Activated T-helper 1 cell treated with Interleukin-2 at 50 U/mL for 16 hours (primary cell): Measurements from ENCODE around the gene BTAF1.
"Not testable (repeated sequence)": the region's sequence is repeated elsewhere in the genome, so short reads cannot be mapped to it uniquely, and the experiment has no call there.

Experiments
- DNase-seq: peaks from one replicate; pipeline ENCODE4 v3.0.0-alpha.2; 2020; ENCODE audit warnings: low read depth

The BTAF1 gene

DNA sequence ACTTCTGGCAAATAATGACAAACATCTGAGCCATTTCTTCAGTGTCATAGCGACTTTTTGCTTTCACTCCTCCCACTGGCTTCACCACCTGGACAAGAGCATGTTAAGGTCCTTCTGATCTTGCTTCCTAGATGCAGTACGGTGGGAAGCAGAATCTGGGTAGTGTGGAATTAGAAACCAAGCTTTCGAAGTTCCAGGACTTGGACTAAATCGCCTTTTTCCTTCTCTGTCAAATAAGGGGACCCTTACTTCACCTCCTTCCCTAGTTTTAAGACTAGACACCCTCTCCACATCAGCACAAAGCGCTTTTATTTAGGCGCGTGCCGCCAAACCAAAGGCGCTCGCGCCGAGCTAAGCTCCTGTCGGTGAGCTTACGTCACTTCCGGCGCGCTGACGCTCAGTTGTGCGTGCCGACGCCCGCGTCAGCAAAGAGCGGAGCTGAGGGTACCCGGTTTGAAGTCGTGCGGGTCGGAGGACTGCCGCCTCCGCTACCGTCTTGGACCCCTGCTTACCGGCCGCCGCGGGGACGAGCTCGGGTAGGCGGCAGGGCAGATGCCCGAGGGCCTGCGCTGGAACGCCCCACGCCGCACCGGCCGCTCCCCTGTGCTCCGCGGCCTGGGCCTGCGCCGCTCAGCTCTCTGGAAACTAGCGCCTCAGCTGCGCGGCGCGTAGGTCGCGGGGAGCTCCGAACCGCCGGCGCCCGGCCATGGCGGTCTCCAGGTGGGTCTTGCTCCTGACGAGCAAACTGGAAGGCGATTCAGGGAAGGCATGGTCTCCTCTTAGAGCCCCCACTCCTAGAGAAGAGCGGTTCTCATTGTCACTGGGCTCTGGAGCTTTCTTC lies at the start of gene BTAF1:
Gene BTAF1, plus strand, starts transcription at position 400 of the 841 bp plus-strand sequence. Its CDS starts 307 bp downstream, at position 707.
- peak; percentile 85 for DNase-seq

DNA sequence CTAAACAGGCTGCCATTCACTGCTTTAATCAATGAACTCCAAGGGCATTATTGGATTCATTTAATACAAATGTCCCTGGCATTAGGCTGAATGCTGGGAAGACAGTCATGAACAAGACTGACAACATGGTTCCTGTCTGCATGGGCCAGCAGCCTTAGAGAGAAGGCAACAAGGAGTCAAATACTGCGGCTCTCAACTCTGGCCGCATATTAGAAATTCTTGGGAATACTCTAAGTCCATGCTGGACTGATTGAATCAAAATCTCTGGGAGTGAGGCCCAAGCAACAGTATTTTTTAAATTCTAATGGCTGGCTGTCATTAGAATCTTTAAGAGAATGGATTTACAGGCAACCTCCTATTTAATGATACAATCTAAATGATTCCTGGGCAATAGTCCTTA lies 48.4 kb upstream of the BTAF1 start:
- no peak for DNase-seq

DNA sequence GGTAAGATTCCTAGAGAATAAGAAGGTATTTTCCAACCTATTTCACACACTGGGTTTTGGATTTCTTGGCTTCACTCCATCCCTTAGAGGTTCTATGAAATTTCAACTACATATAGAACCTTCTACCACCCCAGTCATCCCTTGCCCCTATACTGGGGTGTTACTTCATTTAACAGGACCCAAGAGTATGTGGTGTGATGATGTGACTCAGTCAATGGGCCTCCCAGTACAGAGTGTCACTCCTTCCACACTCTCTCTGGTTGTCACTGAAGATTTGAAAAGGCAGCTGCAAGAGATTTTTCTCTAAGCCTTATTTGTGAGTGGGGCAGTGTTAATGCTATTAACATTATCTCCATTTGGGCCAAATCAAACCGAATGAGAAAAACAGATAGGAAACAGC lies 47.8 kb upstream of the BTAF1 start:
- no peak for DNase-seq

DNA sequence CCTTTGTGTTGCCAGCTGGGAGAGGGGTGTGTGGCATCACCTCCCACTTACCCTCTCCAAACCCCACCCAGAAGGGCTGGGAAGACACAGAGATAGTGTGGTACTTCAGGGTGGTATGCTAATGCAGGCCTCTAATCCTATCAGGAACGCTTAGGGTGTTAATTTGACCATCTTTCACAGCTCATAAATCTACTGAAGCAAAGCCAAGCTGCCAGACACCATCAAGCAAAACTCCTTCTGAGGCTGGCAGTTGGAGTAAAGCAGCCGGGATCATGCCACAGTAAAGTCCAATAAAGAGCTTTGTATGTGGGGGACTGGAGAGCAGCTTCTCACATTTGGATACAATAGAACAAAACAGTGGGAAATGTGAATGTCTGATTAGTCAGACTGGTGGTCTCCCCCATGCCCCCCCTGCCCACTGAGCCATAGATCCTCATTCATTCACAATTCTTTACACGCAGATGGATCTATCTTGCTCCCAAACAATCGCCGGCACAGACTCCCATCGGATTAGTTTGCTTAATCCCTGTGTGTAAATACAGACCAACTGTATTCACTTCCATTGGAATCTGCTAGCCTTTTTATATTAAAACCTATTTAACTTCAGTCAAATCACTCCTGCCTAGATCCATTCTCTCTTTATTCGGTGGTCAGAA lies 43.9 kb upstream of the BTAF1 start:
- DNase-seq: no peak

DNA sequence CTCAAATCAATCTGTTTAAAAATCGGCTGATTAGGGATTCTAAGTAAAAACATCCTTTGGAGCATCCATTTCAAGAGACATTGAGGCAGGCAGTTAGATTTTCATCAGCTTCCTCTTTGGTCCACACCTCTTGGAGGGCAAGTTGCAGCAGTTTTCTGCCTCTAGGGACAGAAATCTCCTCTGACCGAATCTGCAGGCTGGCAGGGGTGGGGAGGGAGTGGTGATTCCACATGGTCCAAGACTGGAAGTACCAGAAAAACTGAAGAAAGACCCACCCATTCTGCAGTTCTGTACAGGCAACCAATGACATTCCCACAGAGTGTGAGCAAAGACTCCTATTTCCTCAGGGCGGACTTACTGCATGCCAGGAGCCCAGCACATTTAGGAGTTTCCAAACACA lies 43.3 kb upstream of the BTAF1 start:
- DNase-seq: no peak

DNA sequence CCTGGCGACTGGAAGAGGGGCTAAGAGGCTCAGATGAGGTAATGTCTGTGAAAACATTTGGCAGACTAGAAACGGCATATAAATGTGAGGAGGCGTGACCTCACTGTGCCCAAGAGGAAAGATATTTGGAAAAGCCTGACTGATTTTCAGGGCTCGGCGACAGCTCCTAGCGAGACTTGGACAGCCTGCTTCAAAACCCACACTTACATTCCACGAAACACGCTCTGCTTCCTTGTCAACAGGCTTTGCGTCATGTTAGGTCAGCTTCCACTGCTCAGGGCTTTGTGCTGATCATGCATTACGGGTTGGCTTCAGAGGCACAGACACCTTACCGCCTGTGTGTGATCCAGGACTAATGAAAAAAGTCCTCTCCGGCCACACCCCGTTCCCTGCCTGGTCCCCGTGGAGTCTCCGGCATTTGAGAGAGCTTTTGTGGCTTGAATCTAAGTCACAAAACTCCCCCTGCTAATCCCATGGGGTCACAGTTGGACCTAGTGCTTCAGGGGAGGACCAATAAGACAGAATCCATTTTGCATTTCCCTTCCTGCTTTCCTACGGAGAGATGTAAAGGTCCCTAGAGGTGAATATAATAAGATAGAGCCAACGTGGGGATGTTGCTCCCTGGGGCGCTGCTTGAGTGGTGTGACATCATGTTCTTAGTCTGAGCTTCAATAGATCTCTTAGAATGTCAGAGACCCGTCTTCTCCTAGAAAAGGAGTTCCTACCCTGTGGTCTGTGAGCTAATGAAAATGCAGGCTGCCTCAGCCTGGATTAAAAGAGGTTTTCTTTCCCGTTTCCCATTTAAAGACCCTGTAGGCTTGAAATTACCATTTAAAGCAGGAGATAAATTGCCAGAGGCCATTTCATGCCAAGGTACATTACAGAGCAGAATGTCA lies 39.8 kb upstream of the BTAF1 start:
- DNase-seq: no peak

DNA sequence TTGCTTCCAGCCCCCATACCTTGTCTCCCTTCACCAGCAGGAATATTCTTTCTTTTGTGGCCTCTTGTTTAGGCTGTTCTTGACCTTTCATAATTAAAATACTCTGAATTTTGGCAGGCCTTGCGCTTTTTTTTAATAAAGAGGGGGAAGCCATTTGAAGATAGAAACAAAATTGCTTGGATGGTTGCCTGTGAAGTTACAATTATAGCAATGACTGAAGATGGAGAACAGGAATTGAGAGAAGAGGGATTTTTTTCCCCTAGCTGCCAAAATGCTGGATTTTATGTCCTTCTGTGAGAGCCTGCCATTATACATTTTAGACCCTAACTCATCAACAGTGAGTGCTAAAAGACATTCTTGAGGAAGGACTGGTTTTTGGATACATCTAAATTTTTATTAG lies 39.0 kb upstream of the BTAF1 start:
- no peak for DNase-seq

DNA sequence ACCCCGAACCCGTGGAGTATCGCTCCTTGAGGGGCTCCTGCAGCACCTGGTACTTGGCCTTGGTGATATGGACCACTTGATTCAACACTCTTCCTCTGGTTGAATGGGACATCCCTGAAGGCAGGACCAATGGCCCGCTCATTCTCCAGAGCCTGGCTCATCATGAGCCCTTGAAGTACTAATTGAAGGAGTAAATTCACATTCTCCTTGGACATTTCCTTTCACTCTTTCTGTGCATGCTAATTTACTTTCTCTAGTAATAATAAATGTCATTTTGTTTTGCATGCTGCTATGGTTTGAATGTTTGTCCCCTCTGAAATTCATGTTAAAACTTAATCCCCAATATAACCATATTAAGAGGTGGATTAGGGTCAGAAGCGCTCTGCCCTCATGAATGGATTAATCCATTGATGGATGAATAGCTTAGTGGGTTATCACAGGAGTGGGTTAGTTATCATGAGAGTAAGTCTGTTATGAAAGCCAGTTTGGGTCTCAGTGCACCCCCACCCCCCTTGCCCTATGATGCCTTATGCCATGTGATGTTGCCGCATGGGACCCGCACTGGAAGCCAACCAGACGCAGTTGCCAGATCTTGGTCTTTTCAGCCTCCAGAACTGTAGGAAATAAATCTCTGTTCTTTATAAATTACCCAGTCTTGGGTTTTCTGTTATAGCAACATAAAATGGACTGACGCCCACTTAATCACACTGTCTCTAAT lies 38.0 kb upstream of the BTAF1 start:
- DNase-seq: no peak

DNA sequence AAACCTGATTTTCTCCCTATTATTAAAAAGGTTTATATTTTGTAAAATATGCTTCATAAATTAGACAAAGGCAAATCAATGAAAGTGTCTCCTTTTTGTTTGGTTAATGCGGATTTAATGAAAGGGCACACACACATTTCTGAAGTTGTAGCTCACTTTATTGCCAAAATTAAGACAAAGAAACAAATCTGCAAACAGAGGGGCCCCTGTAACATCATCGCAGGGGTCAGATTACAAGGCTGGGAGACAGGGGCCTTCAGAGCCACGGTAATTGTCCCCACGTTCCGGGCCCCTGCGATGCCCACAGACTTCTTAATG lies 36.7 kb upstream of the BTAF1 start:
- DNase-seq: no peak

DNA sequence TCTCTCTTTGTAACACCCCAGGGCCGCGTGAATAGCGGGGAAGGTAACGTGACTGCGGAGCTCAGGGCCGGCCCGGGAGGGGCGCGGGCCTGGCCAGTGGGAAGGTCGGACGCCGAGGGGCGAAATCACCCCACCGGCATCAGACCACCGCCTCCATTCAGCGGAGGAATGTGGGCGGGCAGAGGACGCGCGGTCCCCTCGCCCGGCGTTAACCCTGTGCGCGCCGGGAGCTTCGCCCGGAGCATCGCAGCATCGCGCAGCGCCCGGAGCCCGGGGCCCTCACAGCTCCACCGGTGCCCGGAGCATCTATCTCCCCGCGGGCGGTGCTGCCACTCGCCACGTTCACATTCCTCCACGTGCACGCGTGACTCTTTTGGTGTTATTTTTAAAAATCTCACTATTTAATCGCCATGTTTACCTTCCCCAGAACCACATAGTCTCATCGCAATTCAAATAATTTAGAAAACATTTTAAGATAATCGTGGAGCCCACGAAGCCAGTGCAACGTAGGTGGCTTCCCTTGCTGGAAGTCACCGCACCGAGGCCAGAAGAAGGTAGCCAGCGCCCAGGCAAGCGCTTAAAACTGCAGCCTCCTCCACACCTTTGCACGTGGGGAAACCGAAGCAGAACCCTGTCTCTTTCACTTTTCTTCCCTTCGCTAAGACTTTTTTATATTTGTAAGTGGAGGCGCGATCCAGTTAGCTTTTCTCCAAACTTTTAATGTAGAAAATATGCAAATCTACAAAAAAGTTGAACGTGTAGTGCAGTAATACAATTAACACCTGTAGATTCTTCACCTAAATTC lies 36.1 kb upstream of the BTAF1 start:
- DNase-seq: no peak

DNA sequence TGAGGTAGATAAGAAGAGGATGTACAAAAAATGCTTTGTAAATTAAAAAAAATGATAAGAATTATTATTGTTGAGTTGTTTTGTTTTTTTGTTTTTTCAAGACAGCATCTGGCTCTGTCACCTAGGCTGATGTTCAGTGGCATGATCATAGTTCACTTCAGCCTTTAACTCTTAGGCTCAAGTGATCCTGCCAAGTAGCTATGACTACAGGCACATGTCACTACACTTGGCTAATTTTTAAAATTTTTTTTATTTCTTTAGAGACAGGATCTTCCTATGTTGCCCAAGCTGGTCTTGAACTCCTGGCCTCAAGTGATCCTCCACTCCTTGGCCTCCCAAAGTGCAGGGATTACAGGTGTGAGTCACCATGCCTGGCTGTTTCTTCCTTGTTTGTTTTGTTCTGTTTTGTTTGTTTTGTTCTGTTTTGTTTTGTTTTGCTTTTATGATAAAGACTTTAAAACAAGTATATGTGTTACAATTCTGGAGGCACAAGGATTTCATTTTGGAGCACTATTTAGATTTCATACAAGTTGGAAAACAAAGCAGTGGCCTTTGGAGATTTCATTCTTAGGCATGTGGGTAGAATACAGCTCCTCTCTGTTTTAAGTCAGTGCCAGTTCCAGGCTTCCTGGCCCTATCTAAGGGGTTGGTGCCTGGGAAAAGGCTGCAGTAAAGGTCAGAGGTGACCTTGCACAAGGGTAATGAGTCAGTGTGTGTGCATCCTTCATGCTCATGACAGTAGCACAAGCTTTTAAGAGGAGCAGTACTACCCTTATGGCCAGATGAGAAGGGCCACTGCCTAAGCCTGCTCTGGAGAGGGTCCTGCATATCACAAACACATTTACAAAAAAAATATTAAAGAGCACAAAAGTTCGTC lies 32.2 kb upstream of the BTAF1 start:
- DNase-seq: no peak

DNA sequence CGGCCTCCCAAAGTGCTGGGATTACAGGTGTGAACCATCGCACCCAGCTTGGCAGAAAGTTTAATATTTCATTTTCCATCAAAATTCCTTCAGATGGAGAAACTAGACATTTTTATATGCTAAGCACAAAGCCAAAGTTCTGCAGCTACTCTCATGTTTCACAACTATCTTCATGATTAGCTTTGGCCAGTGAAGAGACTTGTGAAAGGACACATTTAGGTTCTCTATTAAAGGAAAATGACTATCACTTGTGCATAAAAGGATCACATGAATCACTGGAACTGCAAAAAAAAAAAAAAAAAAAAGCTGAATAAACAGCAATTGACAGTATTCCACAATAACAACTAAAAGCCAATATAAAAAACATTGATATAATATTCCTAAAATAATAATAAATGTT lies 30.5 kb upstream of the BTAF1 start:
- DNase-seq: no peak

DNA sequence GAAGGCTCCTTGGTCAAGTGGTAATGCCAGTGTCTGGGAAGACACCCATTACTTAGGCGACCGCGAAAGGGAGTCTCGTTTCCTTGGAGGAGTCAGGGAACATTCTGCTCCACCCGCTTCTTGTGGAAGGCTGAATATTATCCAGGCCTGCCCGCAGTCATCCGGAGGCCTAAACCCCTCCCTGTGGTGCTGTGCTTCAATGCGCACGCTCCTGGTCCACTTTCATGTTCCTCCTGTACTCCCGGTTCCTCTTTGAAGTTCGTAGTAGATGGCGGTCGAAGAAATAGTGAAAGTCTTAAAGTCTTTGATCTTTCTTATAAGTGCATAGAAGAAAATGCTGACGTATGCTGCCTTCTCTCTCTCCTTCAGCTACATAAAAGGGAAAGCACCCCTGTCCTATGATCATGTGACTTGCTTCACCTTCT lies 29.3 kb upstream of the BTAF1 start:
- not testable (repeated sequence) for DNase-seq

DNA sequence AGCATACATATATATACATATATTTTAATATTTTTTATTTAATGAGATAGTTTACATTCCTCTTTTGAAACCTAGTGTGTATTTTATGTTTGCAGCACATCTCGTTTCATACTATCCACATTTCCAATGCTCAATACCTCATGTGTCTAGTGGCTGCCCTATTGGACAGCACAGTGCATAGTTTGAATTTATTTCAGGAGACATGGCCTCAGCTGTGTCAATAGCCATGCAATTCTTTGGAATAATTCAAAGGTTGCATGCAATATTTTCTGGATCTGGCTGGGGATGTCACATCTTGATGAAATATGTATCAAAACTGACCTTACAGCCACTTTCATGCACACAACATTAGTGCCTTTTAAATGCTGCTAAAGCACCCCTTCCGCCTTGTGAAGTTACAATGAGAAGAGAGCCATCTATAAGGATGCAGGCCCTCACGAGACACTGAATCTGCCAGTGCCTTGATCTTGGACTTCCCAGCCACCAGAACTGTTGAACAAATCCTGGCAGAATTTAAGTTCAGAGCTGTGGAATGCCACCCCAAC lies 27.3 kb upstream of the BTAF1 start:
- DNase-seq: no peak

DNA sequence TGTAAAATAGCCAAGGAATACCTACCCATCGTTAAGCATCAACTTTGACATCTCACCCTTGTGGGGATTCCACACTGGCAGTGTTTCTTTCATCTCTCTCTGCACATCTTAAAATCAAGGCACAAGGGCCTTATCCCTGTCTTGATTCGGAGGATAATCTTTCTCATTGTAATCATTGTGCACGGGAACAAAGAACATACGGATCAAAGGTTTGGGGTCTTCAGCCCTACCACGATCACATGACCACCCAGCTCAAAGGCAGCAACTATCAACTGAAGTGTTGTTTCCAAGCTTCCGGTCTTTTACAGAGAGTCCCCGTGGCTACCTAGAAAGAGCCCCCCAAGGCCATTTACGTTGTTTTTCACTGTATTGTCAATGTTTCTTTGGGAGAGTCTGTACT lies 26.1 kb upstream of the BTAF1 start:
- no peak for DNase-seq

DNA sequence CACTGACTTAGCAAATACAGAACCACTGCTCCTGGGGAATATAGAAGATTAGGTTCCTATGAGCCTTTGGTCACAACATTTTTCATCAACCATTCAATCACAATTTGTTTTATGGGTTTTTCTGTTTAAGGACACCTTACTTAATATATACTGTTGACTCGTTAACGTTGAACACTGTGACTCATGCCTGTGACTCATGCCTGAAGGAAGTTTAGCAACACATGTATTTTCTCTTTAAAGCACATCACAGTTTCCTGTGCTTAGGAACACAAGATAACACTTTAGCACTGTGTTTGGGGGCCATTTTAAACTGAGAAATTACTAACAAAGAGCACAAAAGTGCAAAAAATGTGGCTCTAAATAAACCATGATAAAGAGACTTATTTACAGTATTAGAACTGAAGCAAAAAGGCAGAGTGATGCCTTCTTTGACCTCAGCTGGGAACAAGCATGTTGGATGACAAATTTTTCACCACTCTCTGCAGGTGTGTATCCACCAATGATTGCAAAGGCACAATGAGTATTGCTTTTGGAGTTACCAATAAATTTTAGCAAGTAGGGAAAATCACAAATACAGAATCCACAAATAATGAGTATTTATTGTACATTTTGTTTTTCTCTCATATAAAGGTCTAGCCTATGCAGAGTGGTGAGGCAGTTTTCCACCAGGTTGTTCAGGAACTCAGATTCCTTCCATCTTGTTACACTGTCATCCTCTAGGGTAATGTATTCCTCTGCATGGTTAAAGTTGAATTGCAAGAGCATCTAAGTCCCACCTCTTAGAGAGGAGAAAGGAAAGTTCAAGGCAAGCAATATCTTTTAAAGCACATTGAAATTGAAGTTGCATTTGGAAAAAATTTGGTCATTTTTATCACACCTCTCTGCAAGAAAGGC lies 21.5 kb upstream of the BTAF1 start:
- DNase-seq: no peak

DNA sequence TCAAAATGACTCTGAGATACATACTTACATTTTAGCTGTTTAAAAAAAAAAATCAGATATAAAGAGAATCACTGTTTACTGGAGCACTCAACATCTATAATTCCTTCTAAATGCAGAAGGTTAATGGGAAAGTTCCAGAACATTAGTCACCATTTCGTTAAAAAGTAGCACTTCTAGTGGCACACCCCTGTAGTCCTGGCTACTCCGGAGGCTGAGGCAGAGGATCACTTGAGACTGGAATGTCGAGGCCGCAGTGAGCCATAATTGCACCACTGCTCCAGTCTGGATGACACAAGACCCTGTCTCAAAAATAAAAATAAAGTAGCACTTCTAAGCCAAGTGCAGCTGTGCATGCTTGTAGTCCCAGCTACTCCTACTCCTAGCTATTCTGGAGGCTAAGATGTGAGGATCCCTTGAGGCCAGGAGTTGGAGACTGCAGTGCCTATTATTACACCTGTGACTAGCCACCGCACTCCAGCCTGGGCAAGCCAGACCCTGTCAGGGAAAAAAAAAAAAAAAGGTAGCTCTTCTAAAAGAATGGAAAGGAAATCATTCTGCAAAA lies 16.5 kb upstream of the BTAF1 start:
- no peak for DNase-seq

DNA sequence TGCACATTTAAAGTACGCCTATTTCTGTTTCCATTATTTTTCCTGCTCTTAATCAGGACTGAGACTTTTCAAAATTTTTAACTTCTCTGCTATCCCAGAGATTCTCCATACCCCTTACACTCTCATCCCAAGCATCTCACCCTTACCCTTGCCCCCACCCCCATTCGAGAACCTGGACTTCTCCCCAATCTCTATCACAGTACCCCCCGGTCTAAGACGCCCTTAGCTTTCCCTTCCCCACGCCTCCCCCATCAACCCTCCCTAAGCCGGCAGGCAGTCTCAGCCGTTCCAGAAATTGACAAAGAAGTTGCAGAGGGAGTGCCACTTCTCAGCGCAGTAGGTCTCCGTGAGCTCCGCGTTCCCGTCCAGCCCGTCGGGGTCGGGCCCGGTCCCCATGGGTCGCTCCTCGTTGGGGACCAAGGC lies 15.6 kb upstream of the BTAF1 start:
- no peak for DNase-seq
